HepG2 (cell line): ENCODE data around the gene SH2D5. TPM values are rescaled to one million over a fixed set of nuclear protein-coding genes. Genes with fewer than 3 reads are reported as not detected.

ENCODE experiments used
- ATAC-seq: fragments of 200-7000 bp; cut with Tn5 transposase; 3 replicates; pipeline ENCODE4 v1.9.1; 2020; ENCODE audit warnings: mild to moderate bottlenecking, moderate library complexity
- BruUV-seq: library from RNA; stranded (reverse); fragments of 400-500 nt; replicated peaks from 2 replicates; lab custom pipeline; 2021; lab: Mats Ljungman, UMichigan
- CTCF ChIA-PET: fragments of 300-600 bp; formaldehyde crosslinking; extraction: SDS; loops from one replicate; lab custom pipeline; 2021; ENCODE audit warnings: low total read pairs, inconsistent platforms, low intra/inter-chr PET ratio; lab: Yijun Ruan, JAX
- POLR2A ChIA-PET: fragments of 350-600 bp; sonication (Branson Sonifier 250); formaldehyde crosslinking; loops from one replicate; lab custom pipeline; 2020; ENCODE audit warnings: antibody characterized with exemption, inconsistent platforms; lab: Yijun Ruan, JAX
- DNase-seq: peaks from one replicate; pipeline ENCODE4 v3.0.0-alpha.2; 2015; ENCODE audit warnings: low spot score
- FAIRE-seq: peaks from 3 replicates; lab custom pipeline; 2011; peaks lifted over from hg19 to GRCh38; lab: Jason Lieb, UNC
- H2AFZ ChIP-seq: one replicate; pipeline ENCODE4 v1.6.1; 2011; ENCODE audit warnings: low read length, inconsistent platforms
- H3K27ac ChIP-seq: fragments of 300-600 bp; 3 replicates; pipeline ENCODE4 v1.8.0; 2011; ENCODE audit warnings: mixed run types, mild to moderate bottlenecking, mixed read lengths, low read length, inconsistent platforms; ENCODE audit not compliant: insufficient read depth; ENCODE audit errors: extremely low read length
- H3K27me3 ChIP-seq, 2 experiments: fragments of 200-600 bp in 1 of 2; 2 replicates in 1 of 2; 3 replicates in 1 of 2; pipeline versions ENCODE4 v1.6.0 to v1.8.0; 2011; ENCODE audit warnings: low read length in 2 of 2, mild to moderate bottlenecking in 2 of 2, moderate library complexity in 2 of 2, inconsistent platforms in 1 of 2; ENCODE audit not compliant: insufficient read depth in 2 of 2, control insufficient read depth in 1 of 2
- H3K36me3 ChIP-seq, 2 experiments: fragments of 200-600 bp in 1 of 2; replicated peaks in 1 of 2; 2 replicates in 1 of 2; 3 replicates in 1 of 2; pipeline versions ENCODE4 v1.5.1 to v1.8.0; 2011; ENCODE audit warnings: low read length in 2 of 2, inconsistent platforms in 1 of 2; ENCODE audit not compliant: insufficient read depth in 2 of 2, control insufficient read depth in 1 of 2
- H3K4me1 ChIP-seq: 2 replicates; pipeline ENCODE4 v1.5.1; 2012; ENCODE audit warnings: low read length, inconsistent platforms; ENCODE audit not compliant: insufficient read depth
- H3K4me2 ChIP-seq: 2 replicates; pipeline ENCODE4 v1.6.0; 2011; ENCODE audit warnings: low read depth, low read length, inconsistent platforms
- H3K4me3 ChIP-seq, 3 experiments: fragments of 200-600 bp in 1 of 3; sonication (generic), shearing (Covaris generic) in 1 of 3; replicated peaks in 1 of 3; 2 replicates each; pipeline ENCODE4 v1.5.1; 2011 to 2016; ENCODE audit warnings: low read length in 3 of 3, inconsistent platforms in 2 of 3, low read depth in 2 of 3, mild to moderate bottlenecking in 2 of 3, control low read depth in 1 of 3, mixed read lengths in 1 of 3; ENCODE audit not compliant: insufficient read depth in 1 of 3
- H3K79me2 ChIP-seq: one replicate; pipeline ENCODE4 v1.6.1; 2011; ENCODE audit warnings: low read length, inconsistent platforms; ENCODE audit not compliant: insufficient read depth
- H3K9ac ChIP-seq: 2 replicates; pipeline ENCODE4 v1.6.0; 2011; ENCODE audit warnings: mild to moderate bottlenecking, low read depth, low read length, inconsistent platforms; ENCODE audit not compliant: insufficient read depth
- H3K9me3 ChIP-seq: 2 replicates; pipeline ENCODE4 v1.5.1; 2012; ENCODE audit warnings: mild to moderate bottlenecking, low read length
- H4K20me1 ChIP-seq: 2 replicates; pipeline ENCODE4 v1.6.0; 2011; ENCODE audit warnings: inconsistent platforms, mild to moderate bottlenecking, low read length, moderate library complexity; ENCODE audit not compliant: insufficient read depth
- EZH2 ChIP-seq: conservative IDR thresholded peaks from 2 replicates; pipeline ENCODE4 v1.6.1; 2012; ENCODE audit warnings: mild to moderate bottlenecking, low read depth, low read length, moderate library complexity
- TAF15 ChIP-seq: fragments of 200-400 bp; formaldehyde crosslinking; IDR thresholded peaks from one replicate; pipeline ENCODE4 v1.6.1; 2018; ENCODE audit warnings: mild to moderate bottlenecking, low read depth, low read length; ENCODE audit not compliant: poor library complexity, severe bottlenecking
- ZFX ChIP-seq: sonication (generic); formaldehyde crosslinking; IDR thresholded peaks from 2 replicates; pipeline ENCODE4 v1.4.0; 2020; ENCODE audit warnings: mild to moderate bottlenecking, low read depth, missing genetic modification reagents, moderate library complexity
- ZNF225 ChIP-seq: sonication (generic); formaldehyde crosslinking; IDR thresholded peaks from 2 replicates; pipeline ENCODE4 v1.4.0; 2020; ENCODE audit warnings: mild to moderate bottlenecking, missing genetic modification reagents
- ZNF24 ChIP-seq: fragments of 450-650 bp; IDR thresholded peaks from 2 replicates; pipeline ENCODE4 v1.6.1; 2017; ENCODE audit warnings: antibody characterized with exemption, mild to moderate bottlenecking
- ZNF317 ChIP-seq: sonication (generic); formaldehyde crosslinking; IDR thresholded peaks from 2 replicates; pipeline ENCODE4 v1.5.0; 2020; ENCODE audit warnings: mild to moderate bottlenecking, missing genetic modification reagents
- WGBS: methylation state at CpG from one replicate; pipeline ENCODE4 v1.1.6; 2017; ENCODE audit warnings: low lambda C conversion rate; 5-methylcytosine and 5-hydroxymethylcytosine counted together
- in situ Hi-C: cut with HindIII; loops from 2 replicates; pipeline ENCODE4 v1.10.0; 2017; ENCODE audit warnings: low pct_unique_long_range_greater_than_20kb; ENCODE audit not compliant: extremely low pct_ligation_motif_present
- intact Hi-C: fragments of 100-400 bp; cut with micrococcal nuclease; formaldehyde crosslinking; loops from one replicate; pipeline ENCODE4 v1.10.0; 2022; ENCODE audit not compliant: unreplicated experiment
- polyA plus RNA-seq, 8 experiments: library from polyadenylated mRNA; depleted of rRNA in 3 of 8; stranded (reverse) in 7 of 8; unstranded in 1 of 8; fragments of >200 nt; fragmentation: Illumina TruSeq in 4 of 8; extraction: Trizol in 4 of 8; gene quantifications; 2 replicates each; pipeline versions ENCODE4 v1.2.1 to v1.2.3, GENCODE V29; 2011 to 2016; ENCODE audit warnings: low read depth in 4 of 8, missing spikeins in 1 of 8, mixed read lengths in 1 of 8; ENCODE audit not compliant: insufficient read depth in 1 of 8
- total RNA-seq, 5 experiments: library from RNA; depleted of rRNA; stranded (reverse); fragments of >200 nt; fragmentation: Illumina TruSeq; extraction: Trizol; gene quantifications; 2 replicates each; pipeline ENCODE4 v1.2.3, GENCODE V29; 2016; ENCODE audit warnings: low read depth in 1 of 5
- TF ChIP-seq, protein P1 (sequence below): sonication (generic); formaldehyde crosslinking; IDR thresholded peaks from 2 replicates; pipeline ENCODE4 v1.4.0; 2020; ENCODE audit warnings: missing genetic modification reagents
- TF ChIP-seq, protein P2 (sequence below): sonication (generic); formaldehyde crosslinking; IDR thresholded peaks from 2 replicates; pipeline ENCODE4 v1.4.0; 2020; ENCODE audit warnings: missing genetic modification reagents, low read depth, mild to moderate bottlenecking, borderline replicate concordance
- TF ChIP-seq, protein P3 (sequence below), 2 experiments: sonication (generic) in 1 of 2; formaldehyde crosslinking in 1 of 2; IDR thresholded peaks; 2 replicates each; pipeline versions ENCODE4 v1.6.1 to v1.9.0; 2014 to 2022; ENCODE audit warnings: antibody characterized with exemption in 1 of 2, borderline replicate concordance in 1 of 2, inconsistent platforms in 1 of 2, low read depth in 1 of 2, missing genetic modification reagents in 1 of 2

SH2D5 gene
- total and polyA plus RNA-seq, 2 of the 13 experiments (the other 11 are each of a cell fraction or from before 2014, with no cell fraction given): 1.2 to 3.4 TPM

DNA sequence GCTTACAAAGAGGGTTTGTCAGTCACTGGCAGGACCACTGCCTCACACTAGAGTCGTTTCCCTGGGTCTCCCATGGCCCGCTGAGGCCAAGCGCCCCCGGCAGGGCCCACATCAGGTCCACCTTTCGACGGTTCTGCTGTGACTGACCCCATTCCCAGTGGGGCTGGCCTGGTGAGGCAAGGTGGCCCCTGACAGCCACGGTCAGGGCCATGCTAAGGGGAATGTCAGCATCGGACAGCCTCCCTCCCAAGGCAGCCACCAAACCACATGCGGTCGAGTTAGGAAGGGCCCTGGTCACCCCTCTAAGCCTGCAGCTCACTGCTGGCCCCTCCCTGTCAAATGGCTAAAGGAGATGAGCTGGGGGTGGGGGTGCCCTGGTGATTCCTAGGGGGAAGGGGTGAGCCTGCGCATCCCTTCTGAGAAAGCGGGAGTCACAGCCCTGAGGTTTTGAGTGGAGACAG, 11.8 kb downstream of the SH2D5 start (continued):
- TF ChIP-seq ZNF317 (no peak), ZNF225 (CRISPR knock-in tag) (no peak)

DNA sequence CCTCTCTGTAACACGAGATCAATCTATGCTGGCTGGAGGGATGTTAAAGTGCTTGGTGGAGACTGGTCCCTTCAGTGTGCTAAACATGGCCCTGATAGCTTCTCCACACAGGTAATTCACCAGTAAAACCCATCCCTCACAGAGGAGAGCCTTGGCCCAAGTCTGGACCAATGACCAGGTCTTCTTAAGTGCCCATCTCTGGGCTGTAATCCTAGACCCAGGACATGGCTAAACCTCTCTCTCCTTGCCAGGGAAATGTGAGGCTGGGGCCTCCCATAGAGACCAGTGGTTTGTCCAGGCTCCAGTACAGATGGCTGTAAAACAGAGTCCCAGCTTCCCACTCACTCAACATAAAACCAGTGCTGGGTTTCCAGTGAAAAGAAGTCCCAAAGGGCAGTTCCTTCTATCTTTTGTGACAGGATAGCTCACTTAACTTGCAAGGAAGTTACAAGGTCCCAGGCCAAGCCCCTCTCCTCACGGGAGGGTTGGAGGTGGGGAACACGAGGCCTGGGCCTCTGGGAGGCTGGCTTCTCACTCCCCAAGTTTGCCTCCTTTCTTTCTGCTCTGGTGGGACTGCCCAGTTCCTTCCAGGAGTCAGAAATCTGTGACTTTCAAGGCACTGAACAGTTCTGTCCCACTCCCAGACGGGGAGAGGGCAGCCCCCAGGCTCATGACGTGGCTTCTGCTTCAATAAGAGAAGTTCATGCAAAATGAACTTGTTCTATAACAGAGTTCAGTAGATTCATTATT, 12.5 kb downstream of the SH2D5 start:
- H3K9ac ChIP-seq: no peak overlapping the region
- no peaks in the 10 kb centered on the region for H4K20me1 ChIP-seq
- H3K9me3 ChIP-seq: no peaks in the 10 kb centered on the region
- ChIA-PET CTCF (no interaction called here), POLR2A (no interaction called here)
- H3K27ac ChIP-seq: no peak overlapping the region
- ATAC-seq (no peak), DNase-seq (no peak), FAIRE-seq (no peak)
- H3K36me3 ChIP-seq: no peaks in the 10 kb centered on the region
- intact Hi-C loops: no loop called here
- in situ Hi-C loops: no loop called here
- H2AFZ ChIP-seq: no peak overlapping the region
- no peak overlapping the region for H3K4me2 ChIP-seq
- H3K79me2 ChIP-seq: no peaks in the 10 kb centered on the region
- no peak overlapping the region for H3K4me3 ChIP-seq
- peaks cover 22% of the 10 kb centered on the region for H3K4me1 ChIP-seq
- peaks cover 8 to 28% of the 10 kb centered on the region in 2 experiments for H3K27me3 ChIP-seq
- 20% methylated on average over 5 of the region's 5 CpGs for WGBS
- BruUV-seq: no TSS peak
- TF ChIP-seq, protein P1, sequence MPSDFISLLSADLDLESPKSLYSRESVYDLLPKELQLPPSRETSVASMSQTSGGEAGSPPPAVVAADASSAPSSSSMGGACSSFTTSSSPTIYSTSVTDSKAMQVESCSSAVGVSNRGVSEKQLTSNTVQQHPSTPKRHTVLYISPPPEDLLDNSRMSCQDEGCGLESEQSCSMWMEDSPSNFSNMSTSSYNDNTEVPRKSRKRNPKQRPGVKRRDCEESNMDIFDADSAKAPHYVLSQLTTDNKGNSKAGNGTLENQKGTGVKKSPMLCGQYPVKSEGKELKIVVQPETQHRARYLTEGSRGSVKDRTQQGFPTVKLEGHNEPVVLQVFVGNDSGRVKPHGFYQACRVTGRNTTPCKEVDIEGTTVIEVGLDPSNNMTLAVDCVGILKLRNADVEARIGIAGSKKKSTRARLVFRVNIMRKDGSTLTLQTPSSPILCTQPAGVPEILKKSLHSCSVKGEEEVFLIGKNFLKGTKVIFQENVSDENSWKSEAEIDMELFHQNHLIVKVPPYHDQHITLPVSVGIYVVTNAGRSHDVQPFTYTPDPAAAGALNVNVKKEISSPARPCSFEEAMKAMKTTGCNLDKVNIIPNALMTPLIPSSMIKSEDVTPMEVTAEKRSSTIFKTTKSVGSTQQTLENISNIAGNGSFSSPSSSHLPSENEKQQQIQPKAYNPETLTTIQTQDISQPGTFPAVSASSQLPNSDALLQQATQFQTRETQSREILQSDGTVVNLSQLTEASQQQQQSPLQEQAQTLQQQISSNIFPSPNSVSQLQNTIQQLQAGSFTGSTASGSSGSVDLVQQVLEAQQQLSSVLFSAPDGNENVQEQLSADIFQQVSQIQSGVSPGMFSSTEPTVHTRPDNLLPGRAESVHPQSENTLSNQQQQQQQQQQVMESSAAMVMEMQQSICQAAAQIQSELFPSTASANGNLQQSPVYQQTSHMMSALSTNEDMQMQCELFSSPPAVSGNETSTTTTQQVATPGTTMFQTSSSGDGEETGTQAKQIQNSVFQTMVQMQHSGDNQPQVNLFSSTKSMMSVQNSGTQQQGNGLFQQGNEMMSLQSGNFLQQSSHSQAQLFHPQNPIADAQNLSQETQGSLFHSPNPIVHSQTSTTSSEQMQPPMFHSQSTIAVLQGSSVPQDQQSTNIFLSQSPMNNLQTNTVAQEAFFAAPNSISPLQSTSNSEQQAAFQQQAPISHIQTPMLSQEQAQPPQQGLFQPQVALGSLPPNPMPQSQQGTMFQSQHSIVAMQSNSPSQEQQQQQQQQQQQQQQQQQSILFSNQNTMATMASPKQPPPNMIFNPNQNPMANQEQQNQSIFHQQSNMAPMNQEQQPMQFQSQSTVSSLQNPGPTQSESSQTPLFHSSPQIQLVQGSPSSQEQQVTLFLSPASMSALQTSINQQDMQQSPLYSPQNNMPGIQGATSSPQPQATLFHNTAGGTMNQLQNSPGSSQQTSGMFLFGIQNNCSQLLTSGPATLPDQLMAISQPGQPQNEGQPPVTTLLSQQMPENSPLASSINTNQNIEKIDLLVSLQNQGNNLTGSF: no peak
- TF ChIP-seq ZNF24 (no peak), ZFX (CRISPR knock-in tag) (no peak), TAF15 (no peak), EZH2 (no peak)
- TF ChIP-seq, protein P2, sequence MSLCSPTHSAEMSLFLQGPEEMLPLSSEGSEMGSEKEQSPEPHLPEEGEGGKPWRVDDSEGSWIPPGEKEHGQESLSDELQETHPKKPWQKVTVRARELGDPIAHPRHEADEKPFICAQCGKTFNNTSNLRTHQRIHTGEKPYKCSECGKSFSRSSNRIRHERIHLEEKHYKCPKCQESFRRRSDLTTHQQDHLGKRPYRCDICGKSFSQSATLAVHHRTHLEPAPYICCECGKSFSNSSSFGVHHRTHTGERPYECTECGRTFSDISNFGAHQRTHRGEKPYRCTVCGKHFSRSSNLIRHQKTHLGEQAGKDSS (CRISPR knock-in tag): no peak
- TF ChIP-seq, protein P3, sequence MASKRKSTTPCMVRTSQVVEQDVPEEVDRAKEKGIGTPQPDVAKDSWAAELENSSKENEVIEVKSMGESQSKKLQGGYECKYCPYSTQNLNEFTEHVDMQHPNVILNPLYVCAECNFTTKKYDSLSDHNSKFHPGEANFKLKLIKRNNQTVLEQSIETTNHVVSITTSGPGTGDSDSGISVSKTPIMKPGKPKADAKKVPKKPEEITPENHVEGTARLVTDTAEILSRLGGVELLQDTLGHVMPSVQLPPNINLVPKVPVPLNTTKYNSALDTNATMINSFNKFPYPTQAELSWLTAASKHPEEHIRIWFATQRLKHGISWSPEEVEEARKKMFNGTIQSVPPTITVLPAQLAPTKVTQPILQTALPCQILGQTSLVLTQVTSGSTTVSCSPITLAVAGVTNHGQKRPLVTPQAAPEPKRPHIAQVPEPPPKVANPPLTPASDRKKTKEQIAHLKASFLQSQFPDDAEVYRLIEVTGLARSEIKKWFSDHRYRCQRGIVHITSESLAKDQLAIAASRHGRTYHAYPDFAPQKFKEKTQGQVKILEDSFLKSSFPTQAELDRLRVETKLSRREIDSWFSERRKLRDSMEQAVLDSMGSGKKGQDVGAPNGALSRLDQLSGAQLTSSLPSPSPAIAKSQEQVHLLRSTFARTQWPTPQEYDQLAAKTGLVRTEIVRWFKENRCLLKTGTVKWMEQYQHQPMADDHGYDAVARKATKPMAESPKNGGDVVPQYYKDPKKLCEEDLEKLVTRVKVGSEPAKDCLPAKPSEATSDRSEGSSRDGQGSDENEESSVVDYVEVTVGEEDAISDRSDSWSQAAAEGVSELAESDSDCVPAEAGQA (IDR thresholded peaks at IDR 0.05; ENCODE audit: low read depth): no peak
- TF ChIP-seq, protein P3 (CRISPR knock-in tag; IDR thresholded peaks at IDR 0.05; ENCODE audit: borderline replicate concordance): no peak
